ENCODE results near the gene SOX8. TPM values are rescaled to one million over a fixed set of nuclear protein-coding genes. Genes with fewer than 3 reads are reported as not detected.

SOX8 gene
- polyA plus RNA-seq, 3 donors = not detected

DNA sequence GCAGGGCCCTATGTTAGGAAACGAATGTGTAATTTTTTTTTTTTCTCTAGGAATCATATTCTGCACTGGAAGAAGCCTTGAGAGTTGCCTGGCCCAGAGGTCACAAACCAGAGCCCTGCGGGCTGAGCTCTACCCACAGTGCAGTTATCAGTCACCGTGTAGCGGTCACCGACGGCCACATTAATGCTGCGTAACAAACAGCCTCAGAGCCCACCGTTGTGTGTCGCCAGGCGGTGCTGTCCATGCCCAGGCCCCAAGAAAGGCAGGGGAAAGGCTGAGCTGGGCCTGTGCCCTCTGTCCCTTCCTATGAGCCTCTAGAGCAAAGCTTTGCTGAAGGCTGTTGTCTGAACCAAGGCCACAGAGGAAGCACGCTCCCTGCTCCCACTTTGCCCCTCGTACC lies 6.3 kb upstream of the SOX8 start:
- Mint-ChIP-seq H3K27ac (no peak overlapping the region), H3K27me3 (ENCODE audit: low read depth in 3 of 3) (peaks cover 34 to 57% (median 44%) of the 10 kb centered on the region in 3 donors), H3K4me1 (peaks cover 2% of the 10 kb centered on the region), H3K9me3 (peaks cover 1 to 8% (median 4%) of the 10 kb centered on the region in 7 donors), H3K36me3 (peaks cover 0 to 3% of the 10 kb centered on the region in 2 donors), H3K4me3 (no peak overlapping the region)
- Histone ChIP-seq H3K4me1 (ENCODE audit: control insufficient read depth in 1 of 2, insufficient read depth in 2 of 2, low read length in 2 of 2) (peaks cover 5 to 11% of the 10 kb centered on the region in 2 donors), H3K36me3 (replicated peaks in 1 of 2; ENCODE audit: control insufficient read depth in 1 of 2, insufficient read depth in 2 of 2, low read length in 2 of 2) (no peaks in the 10 kb centered on the region), H3K4me2 (replicated peaks; ENCODE audit: extremely low read depth, low read length, poor library complexity, severe bottlenecking) (no peak overlapping the region), H3K4me3 (replicated peaks in 1 of 3; ENCODE audit: low read depth in 2 of 3, low read length in 3 of 3) (no peak overlapping the region), H3K79me2 (ENCODE audit: insufficient read depth, low read length) (no peaks in the 10 kb centered on the region), H3K9me3 (replicated peaks in 1 of 2; ENCODE audit: control insufficient read depth in 1 of 2, insufficient read depth in 1 of 2, low read length in 2 of 2) (peaks cover 0 to 3% of the 10 kb centered on the region in 2 donors), H4K20me1 (ENCODE audit: insufficient read depth, low read length) (no peaks in the 10 kb centered on the region), H2AFZ (ENCODE audit: insufficient read depth, low read depth, low read length, poor library complexity, severe bottlenecking) (no peak overlapping the region), H3K9ac (ENCODE audit: insufficient read depth, low read length, poor library complexity, severe bottlenecking) (no peak overlapping the region), H3K27me3 (ENCODE audit: control insufficient read depth in 2 of 2, insufficient read depth in 2 of 2, low read length in 2 of 2) (peaks cover 8 to 38% of the 10 kb centered on the region in 2 donors), H3K27ac (ENCODE audit: low read depth in 1 of 2, low read length in 2 of 2) (no peak overlapping the region)
- 94% methylated on average over 11 of the region's 12 CpGs for WGBS (ENCODE audit: insufficient coverage)
- intact Hi-C loops (cut with micrococcal nuclease) = no loop called here
- TF ChIP-seq, protein P1, sequence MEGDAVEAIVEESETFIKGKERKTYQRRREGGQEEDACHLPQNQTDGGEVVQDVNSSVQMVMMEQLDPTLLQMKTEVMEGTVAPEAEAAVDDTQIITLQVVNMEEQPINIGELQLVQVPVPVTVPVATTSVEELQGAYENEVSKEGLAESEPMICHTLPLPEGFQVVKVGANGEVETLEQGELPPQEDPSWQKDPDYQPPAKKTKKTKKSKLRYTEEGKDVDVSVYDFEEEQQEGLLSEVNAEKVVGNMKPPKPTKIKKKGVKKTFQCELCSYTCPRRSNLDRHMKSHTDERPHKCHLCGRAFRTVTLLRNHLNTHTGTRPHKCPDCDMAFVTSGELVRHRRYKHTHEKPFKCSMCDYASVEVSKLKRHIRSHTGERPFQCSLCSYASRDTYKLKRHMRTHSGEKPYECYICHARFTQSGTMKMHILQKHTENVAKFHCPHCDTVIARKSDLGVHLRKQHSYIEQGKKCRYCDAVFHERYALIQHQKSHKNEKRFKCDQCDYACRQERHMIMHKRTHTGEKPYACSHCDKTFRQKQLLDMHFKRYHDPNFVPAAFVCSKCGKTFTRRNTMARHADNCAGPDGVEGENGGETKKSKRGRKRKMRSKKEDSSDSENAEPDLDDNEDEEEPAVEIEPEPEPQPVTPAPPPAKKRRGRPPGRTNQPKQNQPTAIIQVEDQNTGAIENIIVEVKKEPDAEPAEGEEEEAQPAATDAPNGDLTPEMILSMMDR (IDR thresholded peaks at IDR 0.05) = no peak
- no peak for DNase-seq

DNA sequence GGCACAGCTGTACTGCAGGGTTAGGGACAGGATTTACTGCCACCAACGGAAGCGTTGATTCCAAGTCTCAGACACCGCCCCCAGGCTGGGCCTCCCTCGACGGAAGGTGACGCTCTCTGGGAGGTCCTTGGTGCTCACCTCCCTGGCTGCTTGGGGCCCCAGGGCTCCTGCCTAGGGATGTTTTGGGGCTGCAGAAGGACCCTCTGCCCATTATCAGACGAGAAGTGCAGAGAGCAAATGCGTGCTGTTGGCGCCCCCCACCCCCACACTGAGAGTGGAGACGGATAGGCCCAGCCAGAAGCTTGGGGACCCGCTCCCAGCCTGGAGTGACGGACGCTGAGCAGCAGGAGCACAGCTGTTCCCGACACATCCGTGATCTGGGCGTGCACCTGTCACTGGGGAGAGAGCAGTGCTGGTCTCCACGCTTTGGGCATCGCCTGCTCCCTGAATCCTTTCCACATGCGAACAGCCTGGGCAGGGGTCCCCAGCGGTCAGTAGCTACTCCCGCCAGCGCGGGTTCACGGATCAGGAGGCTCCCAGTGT lies 5.1 kb upstream of the SOX8 start:
- H3K27me3 Mint-ChIP-seq (ENCODE audit: low read depth in 3 of 3) = peaks cover 36 to 63% (median 49%) of the 10 kb centered on the region in 3 donors
- Histone ChIP-seq H3K36me3 (replicated peaks in 1 of 2; ENCODE audit: control insufficient read depth in 1 of 2, insufficient read depth in 2 of 2, low read length in 2 of 2) (no peaks in the 10 kb centered on the region), H3K27me3 (ENCODE audit: control insufficient read depth in 2 of 2, insufficient read depth in 2 of 2, low read length in 2 of 2) (peaks cover 10 to 41% of the 10 kb centered on the region in 2 donors), H3K9me3 (replicated peaks in 1 of 2; ENCODE audit: control insufficient read depth in 1 of 2, insufficient read depth in 1 of 2, low read length in 2 of 2) (peaks cover 0 to 3% of the 10 kb centered on the region in 2 donors), H2AFZ (ENCODE audit: insufficient read depth, low read depth, low read length, poor library complexity, severe bottlenecking) (no peak overlapping the region), H3K9ac (ENCODE audit: insufficient read depth, low read length, poor library complexity, severe bottlenecking) (peak overlapping the region; percentile 4), H3K79me2 (ENCODE audit: insufficient read depth, low read length) (no peaks in the 10 kb centered on the region), H4K20me1 (ENCODE audit: insufficient read depth, low read length) (no peaks in the 10 kb centered on the region), H3K4me2 (replicated peaks; ENCODE audit: extremely low read depth, low read length, poor library complexity, severe bottlenecking) (no peak overlapping the region), H3K4me1 (ENCODE audit: control insufficient read depth in 1 of 2, insufficient read depth in 2 of 2, low read length in 2 of 2) (peaks cover under 1 to 1% of the 10 kb centered on the region in 2 donors), H3K27ac (ENCODE audit: low read depth in 1 of 2, low read length in 2 of 2) (no peak overlapping the region), H3K4me3 (replicated peaks in 1 of 3; ENCODE audit: low read depth in 2 of 3, low read length in 3 of 3) (no peak overlapping the region)
- H3K4me3 Mint-ChIP-seq = no peak overlapping the region
- peaks cover 4% of the 10 kb centered on the region for H3K4me1 Mint-ChIP-seq
- TF ChIP-seq, protein P1 (IDR thresholded peaks at IDR 0.05) = no peak
- 72% methylated on average over 24 of the region's 24 CpGs for WGBS (ENCODE audit: insufficient coverage)
- no peak for DNase-seq
- H3K36me3 Mint-ChIP-seq = peaks cover 0 to 3% of the 10 kb centered on the region in 2 donors
- intact Hi-C loops (cut with micrococcal nuclease) = no loop called here
- no peak overlapping the region for H3K27ac Mint-ChIP-seq
- H3K9me3 Mint-ChIP-seq = peaks cover 2 to 8% (median 5%) of the 10 kb centered on the region in 7 donors
